Thyroid gland (tissue), 4 donors: Measurements from ENCODE around the gene ATG16L1.

Experiments used
- POLR2A ChIP-seq, 2 donors: fragments of 450-650 bp; IDR thresholded peaks; one replicate each; pipeline ENCODE4 v1.6.1; 2017; ENCODE audit warnings: antibody characterized with exemption in 2 of 2, mild to moderate bottlenecking in 2 of 2, moderate library complexity in 1 of 2
- TF ChIP-seq, protein P1 (sequence below), 6 experiments: fragments of 200-600 bp in 3 of 6; fragments of 450-650 bp in 3 of 6; sonication (generic) in 3 of 6; IDR thresholded peaks; one replicate each; pipeline ENCODE4 v1.5.1; 2016 to 2019; ENCODE audit warnings: antibody characterized with exemption in 6 of 6, mild to moderate bottlenecking in 2 of 6, inconsistent platforms in 1 of 6, moderate library complexity in 1 of 6

DNA sequence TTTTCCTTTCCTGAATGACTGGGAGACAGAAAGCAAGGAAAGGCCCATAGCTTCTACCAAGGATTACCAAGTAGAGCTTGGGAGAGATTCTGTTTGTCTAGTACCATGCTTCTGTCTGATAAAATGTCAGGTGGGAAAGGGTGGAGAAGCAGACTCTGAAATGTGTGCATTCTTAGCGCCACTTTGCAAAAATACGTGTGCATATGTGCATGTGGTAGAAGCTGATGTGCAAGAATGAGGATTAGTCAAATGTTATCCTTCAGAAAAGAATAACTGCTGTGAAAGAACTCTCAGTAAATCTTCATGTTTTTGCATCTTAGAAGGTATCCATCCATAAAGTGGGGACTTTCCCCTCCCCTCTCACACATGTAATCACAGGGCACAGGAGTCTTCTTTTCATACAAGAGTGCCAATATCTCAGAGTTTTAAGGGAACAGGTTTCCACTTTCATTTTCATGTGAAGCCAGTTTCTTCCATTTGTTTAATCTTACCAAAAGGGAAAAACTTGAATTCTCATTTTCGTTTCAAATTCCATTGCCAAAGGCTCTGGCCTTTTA lies 87.4 kb downstream of the ATG16L1 start:
- TF ChIP-seq, protein P1, sequence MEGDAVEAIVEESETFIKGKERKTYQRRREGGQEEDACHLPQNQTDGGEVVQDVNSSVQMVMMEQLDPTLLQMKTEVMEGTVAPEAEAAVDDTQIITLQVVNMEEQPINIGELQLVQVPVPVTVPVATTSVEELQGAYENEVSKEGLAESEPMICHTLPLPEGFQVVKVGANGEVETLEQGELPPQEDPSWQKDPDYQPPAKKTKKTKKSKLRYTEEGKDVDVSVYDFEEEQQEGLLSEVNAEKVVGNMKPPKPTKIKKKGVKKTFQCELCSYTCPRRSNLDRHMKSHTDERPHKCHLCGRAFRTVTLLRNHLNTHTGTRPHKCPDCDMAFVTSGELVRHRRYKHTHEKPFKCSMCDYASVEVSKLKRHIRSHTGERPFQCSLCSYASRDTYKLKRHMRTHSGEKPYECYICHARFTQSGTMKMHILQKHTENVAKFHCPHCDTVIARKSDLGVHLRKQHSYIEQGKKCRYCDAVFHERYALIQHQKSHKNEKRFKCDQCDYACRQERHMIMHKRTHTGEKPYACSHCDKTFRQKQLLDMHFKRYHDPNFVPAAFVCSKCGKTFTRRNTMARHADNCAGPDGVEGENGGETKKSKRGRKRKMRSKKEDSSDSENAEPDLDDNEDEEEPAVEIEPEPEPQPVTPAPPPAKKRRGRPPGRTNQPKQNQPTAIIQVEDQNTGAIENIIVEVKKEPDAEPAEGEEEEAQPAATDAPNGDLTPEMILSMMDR (IDR thresholded peaks at IDR 0.05) = no peak
- TF ChIP-seq POLR2A (IDR thresholded peaks at IDR 0.05) = no peak
